Adipocyte (in vitro differentiated cells): ENCODE measurements around the gene MACIR.

Experiments used
- DNase-seq: peaks from one replicate; pipeline ENCODE4 v3.0.0-alpha.2; 2015; ENCODE audit warnings: low read depth
- H3K27me3 ChIP-seq: replicated peaks from 2 replicates; pipeline ENCODE4 v1.7.0; 2013; ENCODE audit warnings: mild to moderate bottlenecking, low read length, moderate library complexity; ENCODE audit not compliant: control insufficient read depth, insufficient read depth
- H3K36me3 ChIP-seq: 2 replicates; pipeline ENCODE4 v1.7.0; 2013; ENCODE audit warnings: low read length, mild to moderate bottlenecking, moderate library complexity; ENCODE audit not compliant: control insufficient read depth, insufficient read depth, severe bottlenecking
- H3K4me1 ChIP-seq: 2 replicates; pipeline ENCODE4 v1.7.0; 2013; ENCODE audit warnings: mild to moderate bottlenecking, low read length, moderate library complexity; ENCODE audit not compliant: control insufficient read depth, insufficient read depth
- H3K4me3 ChIP-seq: 2 replicates; pipeline ENCODE4 v1.7.0; 2013; ENCODE audit warnings: mild to moderate bottlenecking, low read length, moderate library complexity
- H3K9ac ChIP-seq: 2 replicates; pipeline ENCODE4 v1.7.0; 2013; ENCODE audit warnings: mild to moderate bottlenecking, low read length, moderate library complexity
- H3K9me3 ChIP-seq: 2 replicates; pipeline ENCODE4 v1.7.0; 2013; ENCODE audit warnings: mild to moderate bottlenecking, low read length, moderate library complexity; ENCODE audit not compliant: control insufficient read depth

MACIR gene

DNA sequence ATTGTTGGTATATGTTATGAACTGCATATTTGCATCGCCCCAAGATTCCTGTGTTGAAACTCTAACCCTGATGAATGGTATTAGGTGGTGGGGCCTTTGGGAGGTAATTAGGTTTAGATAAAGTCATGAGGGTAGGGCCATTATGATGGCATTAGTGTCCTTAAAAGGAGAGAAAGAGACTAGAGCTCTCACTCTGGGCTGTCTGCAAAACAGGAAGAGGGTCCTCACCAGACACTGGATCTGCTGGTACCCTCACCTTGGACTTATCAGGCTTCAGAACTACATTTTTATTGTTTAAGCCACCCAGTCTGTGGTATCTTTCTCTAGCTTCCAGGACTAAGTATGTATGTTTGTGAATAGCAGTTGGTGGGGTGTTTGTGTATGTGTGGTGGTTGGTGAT is 68.9 kb downstream of the MACIR start:
- H3K9me3 ChIP-seq = no peaks in the 10 kb centered on the region
- no peaks in the 10 kb centered on the region for H3K4me1 ChIP-seq

DNA sequence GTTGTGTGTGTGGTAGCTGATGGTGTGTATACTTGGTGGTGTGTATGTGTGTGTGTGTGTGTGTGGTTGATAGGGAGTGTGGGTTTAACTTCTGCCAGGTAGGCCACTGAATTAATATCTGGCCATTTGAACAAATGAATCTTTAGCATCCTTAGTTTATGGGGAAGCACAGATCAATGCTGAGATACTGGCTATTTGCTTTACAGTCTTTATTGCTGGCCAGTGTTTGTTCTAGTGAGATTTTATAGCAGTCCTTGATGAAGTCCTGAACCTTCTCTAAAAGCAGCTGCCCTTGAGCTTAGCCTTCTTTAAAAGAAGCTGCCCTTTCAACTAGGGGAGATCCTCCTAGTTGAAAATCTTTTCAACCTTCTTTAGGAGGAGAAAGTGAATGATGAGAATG is 69.3 kb downstream of the MACIR start:
- H3K9ac ChIP-seq = no peak overlapping the region
- DNase-seq = no peak
- no peaks in the 10 kb centered on the region for H3K36me3 ChIP-seq
- H3K4me3 ChIP-seq = no peak overlapping the region
- H3K9me3 ChIP-seq = no peaks in the 10 kb centered on the region
- H3K27me3 ChIP-seq = no peaks in the 10 kb centered on the region
- no peaks in the 10 kb centered on the region for H3K4me1 ChIP-seq

More for the DNA sequence above, 68.9 kb downstream of the MACIR start:
- H3K9ac ChIP-seq = no peak overlapping the region
- DNase-seq = no peak
- H3K4me3 ChIP-seq = no peak overlapping the region
- no peaks in the 10 kb centered on the region for H3K27me3 ChIP-seq
- no peaks in the 10 kb centered on the region for H3K36me3 ChIP-seq
